Heart right ventricle (tissue), 16 donors: Measurements from ENCODE around the gene PLCB1. TPM values are rescaled to one million over a fixed set of nuclear protein-coding genes. Genes with fewer than 3 reads are reported as not detected.

Experiments
- ATAC-seq, 8 donors: fragments of 200-7000 bp; cut with Tn5 transposase; one replicate each; pipeline ENCODE4 v1.9.1; 2020; ENCODE audit warnings: mild to moderate bottlenecking in 8 of 8, moderate library complexity in 8 of 8, moderate number of reproducible peaks in 1 of 8
- DNase-seq, 2 donors: peaks; one replicate each; pipeline ENCODE4 v3.0.0-alpha.2; 2020
- H3K27ac ChIP-seq, 10 donors: fragments of 200-600 bp; sonication (generic) in 2 of 10; one replicate each; pipeline versions ENCODE4 v1.5.0 to v1.8.0; 2020 to 2022; ENCODE audit warnings: mild to moderate bottlenecking in 3 of 10
- H3K27me3 ChIP-seq, 7 donors: fragments of 200-600 bp; one replicate each; pipeline ENCODE4 v1.8.0; 2021 to 2022; ENCODE audit warnings: mild to moderate bottlenecking in 2 of 7
- H3K36me3 ChIP-seq, 9 donors: fragments of 200-600 bp; sonication (generic) in 1 of 9; one replicate each; pipeline versions ENCODE4 v1.5.0 to v1.8.0; 2020 to 2022; ENCODE audit warnings: mild to moderate bottlenecking in 2 of 9
- H3K4me1 ChIP-seq, 9 donors: fragments of 200-600 bp; sonication (generic) in 1 of 9; one replicate each; pipeline versions ENCODE4 v1.5.0 to v1.8.0; 2020 to 2022; ENCODE audit warnings: mild to moderate bottlenecking in 4 of 9
- H3K4me3 ChIP-seq, 10 donors: fragments of 200-600 bp; sonication (generic) in 2 of 10; one replicate each; pipeline versions ENCODE4 v1.5.0 to v1.8.0; 2020 to 2022; ENCODE audit warnings: mild to moderate bottlenecking in 7 of 10, moderate library complexity in 2 of 10
- H3K9me3 ChIP-seq, 11 donors: fragments of 200-600 bp in 10 of 11; sonication (generic) in 2 of 11; one replicate each; pipeline versions ENCODE4 v1.5.0 to v1.8.0; 2013 to 2022; ENCODE audit warnings: mild to moderate bottlenecking in 2 of 11, control low read depth in 1 of 11, moderate library complexity in 1 of 11
- WGBS, 2 donors: extraction: QIAGEN DNeasy Blood & Tissue Kit; methylation state at CpG; one replicate each; pipeline ENCODE4 v1.1.7; 2013; ENCODE audit warnings: inconsistent platforms in 1 of 2; 5-methylcytosine and 5-hydroxymethylcytosine counted together
- intact Hi-C, 10 donors: fragments of 100-400 bp; cut with DNase I; formaldehyde crosslinking; loops; one replicate each; pipeline versions ENCODE4 v1.11.1 to v1.14.2; 2022
- polyA plus RNA-seq, 2 donors: library from polyadenylated mRNA; stranded (reverse); fragments of 200-250 nt; gene quantifications; one replicate each; pipeline ENCODE4 v1.2.3, GENCODE V29; 2013
- total RNA-seq, 10 donors: library from RNA; stranded (reverse); fragmentation: NEBNext Ultra II Directional in 3 of 10; extraction: Animal tissue kit (Norgen Biotek cat#: 25700) in 3 of 10; gene quantifications; one replicate each; pipeline versions ENCODE4 v1.2.1 to v1.2.4, GENCODE V29; 2021 to 2023
- TF ChIP-seq, protein P1 (sequence below), 9 donors: fragments of 200-600 bp; sonication (generic) in 2 of 9; IDR thresholded peaks; one replicate each; pipeline versions ENCODE4 v1.5.0 to v1.8.0; 2021 to 2022; ENCODE audit warnings: antibody characterized with exemption in 9 of 9, mild to moderate bottlenecking in 5 of 9, moderate library complexity in 1 of 9
- donor health status: Arrhythmogenic right ventricular cardiomyopathy.
- donor health status: ischemic (EF 13 %, LVEDD 7.1; RV severe dilation, severe dysfunction).
- donor health status: healthy with polysubstance abuse.
- donor health status: DM: no; HTN: yes; CAD: no.
- donor health status: DM: no; HTN: no; CAD: no.
- donor health status: ischemic (EF 25% LVEDD 6.9; RV normal size, moderate dysfunction).
- donor health status: ischemic (EF 25% LVEDD 5.7; RV mildly dilated, moderate dysfunction).
- donor health status: healthy.
- donor health status: DM: yes; HTN: yes; CAD: no.
- donor health status: Ischemic cardiomyopathy.
- donor health status: ischemic (EF 35%, LVEDD 5.7; RV mildly dilated, moderate dysfunction).
- donor health status: nonischemic (EF 11% LVEDD 7.7; RV severe dilation, severe dysfunction).
- donor health status: DM: yes; HTN: yes; CAD: no.
- donor health status: PGD.
- donor health status: ischemic (EF 29% LVEDD 5.4; RV normal size, mild dysfunction).
- donor health status: nonischemic (EF 23%, LVEDD 6.1; RV moderate dilation, normal function).

PLCB1 gene
- total and polyA plus RNA-seq, 12 donors = 2.2 to 12.7 (median 7.1) TPM

DNA sequence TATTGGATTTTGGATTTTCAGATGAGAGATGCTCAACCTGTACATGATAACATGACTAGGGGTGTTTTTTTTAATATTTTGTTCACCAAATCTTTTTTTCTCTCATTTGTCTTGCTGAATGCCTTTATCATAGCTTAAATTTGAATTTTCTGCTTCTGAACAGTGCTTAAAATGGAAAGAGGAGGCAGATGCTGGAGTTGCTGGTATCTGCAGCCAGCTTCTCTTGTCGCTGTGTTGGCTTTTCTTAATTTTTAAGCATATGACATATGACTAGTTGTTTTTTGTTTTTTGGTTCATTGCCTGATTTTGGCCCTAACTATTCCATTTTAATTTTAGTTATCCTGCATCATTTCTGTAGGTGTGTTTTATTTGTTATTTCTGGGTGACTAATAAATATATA lies 196.1 kb downstream of the PLCB1 start:
- peaks cover 0 to 2% (median 0%) of the 10 kb centered on the region in 11 donors for H3K9me3 ChIP-seq
- ATAC-seq = no peak
- no peak overlapping the region for H3K27ac ChIP-seq
- H3K27me3 ChIP-seq = no peaks in the 10 kb centered on the region
- H3K4me3 ChIP-seq = no peak overlapping the region
- DNase-seq = no peak
- peaks cover 0 to 13% (median 0%) of the 10 kb centered on the region in 9 donors for H3K4me1 ChIP-seq
- TF ChIP-seq, protein P1, sequence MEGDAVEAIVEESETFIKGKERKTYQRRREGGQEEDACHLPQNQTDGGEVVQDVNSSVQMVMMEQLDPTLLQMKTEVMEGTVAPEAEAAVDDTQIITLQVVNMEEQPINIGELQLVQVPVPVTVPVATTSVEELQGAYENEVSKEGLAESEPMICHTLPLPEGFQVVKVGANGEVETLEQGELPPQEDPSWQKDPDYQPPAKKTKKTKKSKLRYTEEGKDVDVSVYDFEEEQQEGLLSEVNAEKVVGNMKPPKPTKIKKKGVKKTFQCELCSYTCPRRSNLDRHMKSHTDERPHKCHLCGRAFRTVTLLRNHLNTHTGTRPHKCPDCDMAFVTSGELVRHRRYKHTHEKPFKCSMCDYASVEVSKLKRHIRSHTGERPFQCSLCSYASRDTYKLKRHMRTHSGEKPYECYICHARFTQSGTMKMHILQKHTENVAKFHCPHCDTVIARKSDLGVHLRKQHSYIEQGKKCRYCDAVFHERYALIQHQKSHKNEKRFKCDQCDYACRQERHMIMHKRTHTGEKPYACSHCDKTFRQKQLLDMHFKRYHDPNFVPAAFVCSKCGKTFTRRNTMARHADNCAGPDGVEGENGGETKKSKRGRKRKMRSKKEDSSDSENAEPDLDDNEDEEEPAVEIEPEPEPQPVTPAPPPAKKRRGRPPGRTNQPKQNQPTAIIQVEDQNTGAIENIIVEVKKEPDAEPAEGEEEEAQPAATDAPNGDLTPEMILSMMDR (IDR thresholded peaks at IDR 0.05) = no peak
- H3K36me3 ChIP-seq = no peaks in the 10 kb centered on the region
- WGBS, 2 donors = 94 to 95% methylated on average over 1 of the region's 1 CpG
- intact Hi-C loops = no loop called here

DNA sequence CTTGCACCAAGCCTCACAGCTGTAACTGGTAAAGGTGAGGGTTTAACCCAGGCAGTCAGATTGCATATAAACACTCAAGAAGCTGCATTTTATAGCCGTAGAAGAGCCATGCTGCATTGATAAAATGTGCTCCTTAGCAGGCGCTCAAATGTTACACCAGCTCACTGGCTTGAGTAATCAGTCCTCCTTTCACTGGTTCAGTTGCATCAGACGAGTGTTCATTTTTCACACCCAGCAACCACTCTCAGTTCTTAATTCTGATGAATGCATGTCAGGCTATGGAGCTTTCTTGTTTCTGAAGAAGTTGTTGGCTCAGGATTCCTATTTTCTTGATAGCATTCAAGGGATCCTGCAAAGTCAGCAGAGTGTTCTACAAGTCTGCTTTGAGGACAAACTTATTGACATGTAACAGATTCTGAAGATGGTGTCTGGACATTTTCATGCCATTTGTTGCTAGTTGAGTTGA lies 198.3 kb downstream of the PLCB1 start:
- Histone ChIP-seq H3K27me3 (no peaks in the 10 kb centered on the region), H3K27ac (no peak overlapping the region), H3K9me3 (peaks cover 0 to 2% (median 0%) of the 10 kb centered on the region in 11 donors), H3K4me3 (no peak overlapping the region), H3K4me1 (peaks cover 0 to 13% (median 0%) of the 10 kb centered on the region in 9 donors), H3K36me3 (no peaks in the 10 kb centered on the region)
- DNase-seq (no peak), ATAC-seq (no peak)
- TF ChIP-seq, protein P1 (IDR thresholded peaks at IDR 0.05) = no peak
- intact Hi-C loops = no loop called here
- WGBS, 2 donors = 75% methylated on average over 3 of the region's 3 CpGs

DNA sequence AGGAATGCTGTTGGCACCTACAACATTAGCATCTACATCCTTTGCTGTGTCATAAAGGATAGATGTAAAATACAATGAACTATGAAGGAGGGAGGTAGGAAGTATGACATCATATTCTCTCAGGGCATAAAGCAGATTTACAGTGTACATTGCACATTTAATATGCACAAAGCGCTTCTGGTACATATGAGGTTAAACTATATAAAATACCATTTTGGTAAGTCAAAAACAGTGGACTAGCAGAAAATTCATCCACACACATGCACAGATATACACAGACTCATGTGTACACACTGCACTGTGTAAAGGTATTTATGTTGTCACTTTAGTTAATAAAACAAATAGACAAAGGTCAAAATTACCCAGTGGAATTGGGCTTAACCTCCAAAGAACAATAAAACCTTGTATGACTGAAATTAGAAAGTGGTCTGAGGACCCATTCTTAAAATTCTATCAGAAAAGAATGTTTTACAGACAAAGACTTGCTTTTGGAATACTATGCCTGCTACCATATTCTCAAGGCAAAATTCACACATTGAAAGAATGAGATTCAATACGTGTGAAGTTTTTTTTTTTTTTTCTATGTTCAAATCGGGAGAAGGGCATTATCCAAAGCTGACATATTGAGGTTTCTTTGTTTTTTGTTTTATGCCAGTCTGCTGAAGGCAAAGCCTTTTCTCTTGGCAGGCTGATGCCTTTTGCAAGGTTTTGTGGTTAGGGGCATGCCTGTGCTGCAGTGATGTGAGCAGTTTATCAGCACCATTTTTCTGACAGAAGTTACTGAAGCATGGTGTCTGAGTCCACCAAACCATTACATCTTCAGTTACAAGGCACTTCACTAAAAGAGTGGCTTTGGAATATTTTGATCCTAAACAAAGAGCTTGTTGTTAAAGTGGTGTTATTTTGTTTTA lies 199.0 kb downstream of the PLCB1 start:
- whole genome bisulfite sequencing, 2 donors = 76 to 84% methylated on average over 3 of the region's 3 CpGs
- Histone ChIP-seq H3K4me3 (no peak overlapping the region), H3K9me3 (peaks cover 0 to 2% (median 0%) of the 10 kb centered on the region in 11 donors), H3K27ac (no peak overlapping the region), H3K36me3 (no peaks in the 10 kb centered on the region), H3K4me1 (peaks cover 0 to 13% (median 0%) of the 10 kb centered on the region in 9 donors), H3K27me3 (no peaks in the 10 kb centered on the region)
- ATAC-seq = no peak
- intact Hi-C loops = no loop called here
- no peak for DNase-seq
- TF ChIP-seq, protein P1 (IDR thresholded peaks at IDR 0.05) = no peak

DNA sequence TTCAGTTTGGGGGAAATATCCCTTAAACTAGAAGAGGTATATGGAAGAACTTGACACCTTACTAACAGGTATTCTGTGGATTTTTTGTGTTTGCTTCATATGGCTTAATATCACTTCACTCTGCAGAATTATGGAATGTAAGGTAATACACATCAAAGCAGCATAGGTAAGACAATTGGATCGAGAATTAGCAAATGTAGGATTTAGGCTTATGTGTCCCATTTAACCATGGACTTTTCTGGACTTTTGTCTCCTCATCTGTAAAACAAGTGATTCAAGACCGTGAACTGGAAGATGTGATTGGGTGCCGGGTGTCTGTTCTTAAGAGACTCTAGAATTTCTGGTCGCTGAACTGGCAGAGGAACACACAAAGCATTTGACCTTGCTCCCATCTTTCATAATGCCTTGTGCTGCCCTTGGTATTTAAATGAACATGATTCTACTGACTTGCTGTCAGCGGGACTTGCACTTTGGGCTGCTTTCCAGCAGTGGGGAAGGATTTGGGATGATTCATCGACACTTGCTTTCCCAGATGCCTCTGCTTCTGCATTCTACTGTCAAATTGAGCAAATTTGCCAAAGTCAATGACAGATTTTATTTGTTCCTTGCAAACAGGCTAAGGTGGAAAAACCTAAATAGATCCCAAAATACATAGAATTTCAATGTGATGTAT lies 199.8 kb downstream of the PLCB1 start:
- ATAC-seq (peak in 1 of 8 donors; percentile 52), DNase-seq (no peak)
- peaks cover 0 to 13% (median 0%) of the 10 kb centered on the region in 9 donors for H3K4me1 ChIP-seq
- H3K9me3 ChIP-seq = peaks cover 0 to 2% (median 0%) of the 10 kb centered on the region in 11 donors
- no peaks in the 10 kb centered on the region for H3K27me3 ChIP-seq
- no peak overlapping the region for H3K4me3 ChIP-seq
- H3K27ac ChIP-seq = no peak overlapping the region
- intact Hi-C loops = no loop called here
- H3K36me3 ChIP-seq = no peaks in the 10 kb centered on the region
- TF ChIP-seq, protein P1 (IDR thresholded peaks at IDR 0.05) = no peak
- WGBS, 2 donors = 63 to 70% methylated on average over 6 of the region's 6 CpGs
